Anterior cingulate cortex (tissue), 58 donors: ENCODE measurements around the gene S100A13.
"Not testable (repeated sequence)": the region's sequence is repeated elsewhere in the genome, so short reads cannot be mapped to it uniquely, and the experiment has no call there.

ENCODE experiments used
- DNase-seq, 58 donors: peaks; one replicate each; lab custom pipeline; 2025; lab: John Stamatoyannopoulos, UW

S100A13 gene

GRCh38 chr1:153609585-153609907, 17.8 kb downstream of the S100A13 start:
- DNase-seq: no peak

GRCh38 chr1:153608742-153609584, 18.3 kb downstream of the S100A13 start:
- DNase-seq: peak in 42 of 58 donors; percentile 5 to 95 (median 41)

GRCh38 chr1:153608089-153608682, 19.1 kb downstream of the S100A13 start:
- no peak for DNase-seq

GRCh38 chr1:153607381-153607780, 19.9 kb downstream of the S100A13 start:
- DNase-seq: no peak

- no peak for DNase-seq
These were observed 21.1 kb downstream of the S100A13 start for GRCh38 chr1:153606194-153606593.

GRCh38 chr1:153602749-153603148, 24.6 kb downstream of the S100A13 start:
- no peak for DNase-seq

- no peak for DNase-seq
These were observed 27.5 kb downstream of the S100A13 start for GRCh38 chr1:153599847-153600246.

GRCh38 chr1:153598309-153599172, 28.8 kb downstream of the S100A13 start:
- DNase-seq: peak in 4 of 58 donors; percentile 9 to 25 (median 20)

GRCh38 chr1:153597206-153597605, 30.1 kb downstream of the S100A13 start:
- DNase-seq: no peak

- DNase-seq: peak in 4 of 58 donors; percentile 18 to 66 (median 39)
These were observed 34.6 kb downstream of the S100A13 start for GRCh38 chr1:153592748-153593147.

GRCh38 chr1:153588482-153588881, 38.8 kb downstream of the S100A13 start:
- DNase-seq: no peak

- not testable (repeated sequence) for DNase-seq
These were observed 39.3 kb downstream of the S100A13 start for GRCh38 chr1:153588033-153588432.

GRCh38 chr1:153587314-153587713, 40.0 kb downstream of the S100A13 start:
- no peak for DNase-seq

GRCh38 chr1:153586347-153586746, 41.0 kb downstream of the S100A13 start:
- DNase-seq: no peak

GRCh38 chr1:153585006-153585405, 42.3 kb downstream of the S100A13 start:
- DNase-seq: no peak

- DNase-seq: no peak
These were observed 43.3 kb downstream of the S100A13 start for GRCh38 chr1:153583976-153584375.

- not testable (repeated sequence) for DNase-seq
These were observed 43.8 kb downstream of the S100A13 start for GRCh38 chr1:153583514-153583913.

GRCh38 chr1:153582836-153583235, 44.5 kb downstream of the S100A13 start:
- not testable (repeated sequence) for DNase-seq

- no peak for DNase-seq
These were observed 48.4 kb downstream of the S100A13 start for GRCh38 chr1:153578936-153579335.

- DNase-seq: no peak
These were observed 48.8 kb downstream of the S100A13 start for GRCh38 chr1:153578490-153578889.

- DNase-seq: peak in 30 of 58 donors; percentile 3 to 70 (median 28)
These were observed 49.7 kb downstream of the S100A13 start for GRCh38 chr1:153577624-153578051.
